Stimulated activated CD4-positive, alpha-beta T cell treated with anti-CD3 and anti-CD28 coated beads, Interleukin-2, amount 100 ng/mL, for 48 hours (primary cell): ENCODE measurements around the gene SPTLC2.
"Not testable (repeated sequence)": the region's sequence is repeated elsewhere in the genome, so short reads cannot be mapped to it uniquely, and the experiment has no call there.

Experiments used
- DNase-seq, 2 donors: peaks; one replicate each; pipeline ENCODE4 v3.0.0-alpha.2; 2020

SPTLC2 gene

DNA sequence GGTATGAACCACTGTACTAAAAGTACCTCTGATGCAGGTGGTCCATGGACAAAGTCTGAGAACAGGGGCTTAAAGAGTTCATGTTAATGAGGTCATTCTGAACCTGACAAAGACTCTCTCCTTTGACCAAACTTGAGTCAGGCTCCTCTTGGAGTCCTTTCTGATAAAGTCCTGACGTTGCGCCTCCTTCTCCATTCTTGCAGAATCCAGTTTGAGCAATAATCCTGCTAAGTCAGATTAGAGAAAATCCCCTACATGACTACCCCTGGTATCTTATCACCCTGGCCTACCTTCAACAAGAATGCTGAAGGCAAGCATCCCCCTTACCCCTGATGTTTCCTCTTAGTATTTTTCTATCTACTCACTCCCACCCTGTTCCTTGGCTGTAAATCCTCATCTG, 71.9 kb downstream of the SPTLC2 start:
- no peak for DNase-seq

DNA sequence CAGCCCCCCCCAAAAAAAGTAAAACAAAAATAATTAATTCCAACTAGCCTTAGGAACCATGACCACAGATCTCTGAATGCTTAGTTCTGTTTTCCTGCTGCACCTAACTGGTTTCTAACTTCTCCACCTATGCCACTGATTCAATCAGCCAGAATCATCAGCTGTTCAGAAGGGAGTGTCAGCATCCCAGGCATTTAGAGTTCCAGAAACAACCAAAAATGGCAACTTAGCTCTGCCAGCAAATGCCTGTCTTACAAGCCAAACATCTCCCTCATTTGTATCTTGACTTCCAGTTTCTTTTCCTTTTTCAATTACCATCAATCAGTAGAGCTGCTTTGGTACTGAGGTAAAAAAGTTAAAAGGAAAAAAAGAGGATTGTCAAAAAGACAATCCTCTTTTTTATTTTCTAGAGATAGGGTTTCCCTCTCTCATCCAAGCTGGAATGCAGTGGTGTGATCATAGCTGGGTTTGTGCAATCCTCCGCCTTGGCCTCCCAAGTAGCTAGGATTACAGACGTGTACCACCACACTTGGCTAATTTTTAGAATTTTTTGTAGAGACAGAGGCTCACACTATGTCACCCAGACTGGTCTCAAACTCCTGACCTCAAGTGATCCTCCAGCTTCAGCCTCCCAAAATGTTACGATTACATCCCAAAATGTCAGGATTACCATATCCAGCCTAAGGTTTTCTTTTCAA, 72.7 kb downstream of the SPTLC2 start:
- DNase-seq: no peak

- no peak for DNase-seq
Measured at GRCh38 chr14:77543240-77543551, 73.2 kb downstream of the SPTLC2 start.

DNA sequence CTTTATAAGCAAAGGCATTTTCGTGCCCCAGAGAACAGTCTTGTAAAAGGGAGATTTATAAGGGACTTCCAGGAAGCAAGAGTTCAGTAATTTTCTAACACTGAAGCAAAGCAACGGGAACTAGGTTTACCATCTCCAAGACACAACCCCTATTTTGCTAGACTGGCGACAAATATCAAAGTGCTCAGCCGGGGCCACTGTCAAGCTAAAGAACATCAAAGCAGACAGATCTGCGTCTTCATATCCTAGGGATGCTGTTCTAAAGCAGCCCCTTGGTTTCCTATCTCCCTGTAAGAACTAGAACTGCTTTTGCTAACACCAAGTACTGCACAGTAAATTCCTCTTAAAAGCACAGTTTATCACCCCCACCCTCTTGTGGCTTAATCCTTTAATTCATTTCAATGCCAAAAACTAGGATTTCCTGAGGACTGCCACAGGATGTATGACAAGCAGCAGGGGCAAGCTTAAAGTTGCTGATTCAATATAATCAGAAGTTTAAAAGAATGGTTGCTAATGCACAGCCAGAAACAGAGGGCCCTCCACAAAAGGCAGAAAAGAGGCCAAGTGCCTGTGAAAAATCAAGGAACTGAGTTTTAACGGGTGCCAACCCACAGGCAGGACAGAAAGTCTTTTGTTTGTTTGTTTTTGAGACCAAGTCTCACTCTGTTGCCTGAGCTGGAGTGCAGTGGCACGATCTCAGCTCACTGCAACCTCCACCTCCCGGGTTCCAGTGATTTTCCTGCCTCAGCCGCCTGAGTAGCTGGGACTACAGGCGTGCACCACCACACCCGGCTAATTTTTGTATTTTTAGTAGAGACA, 73.8 kb downstream of the SPTLC2 start:
- DNase-seq: no peak

- no peak for DNase-seq
Measured at GRCh38 chr14:77541905-77542304, 74.5 kb downstream of the SPTLC2 start.

- DNase-seq: not testable (repeated sequence)
Measured at GRCh38 chr14:77536951-77537350, 79.5 kb downstream of the SPTLC2 start.

DNA sequence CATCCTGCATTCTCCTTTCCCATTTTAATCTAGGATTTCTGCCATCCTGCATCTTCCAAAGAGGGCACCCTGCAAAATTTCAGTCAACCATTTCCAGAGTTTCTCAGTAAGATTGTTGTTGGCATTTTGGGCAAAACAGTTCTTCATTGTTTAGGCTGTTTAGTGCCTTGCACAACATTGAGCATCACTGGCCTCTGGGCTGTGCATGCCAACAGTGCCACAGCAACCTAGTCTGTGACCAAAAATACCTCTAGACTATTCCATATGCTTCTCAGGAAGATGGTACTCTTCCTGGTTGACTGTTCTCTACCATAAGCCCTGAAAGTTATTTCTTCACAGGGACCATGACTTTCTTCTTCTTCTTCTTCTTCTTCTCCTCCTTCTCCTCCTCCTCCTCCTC, 85.4 kb downstream of the SPTLC2 start:
- DNase-seq: no peak

DNA sequence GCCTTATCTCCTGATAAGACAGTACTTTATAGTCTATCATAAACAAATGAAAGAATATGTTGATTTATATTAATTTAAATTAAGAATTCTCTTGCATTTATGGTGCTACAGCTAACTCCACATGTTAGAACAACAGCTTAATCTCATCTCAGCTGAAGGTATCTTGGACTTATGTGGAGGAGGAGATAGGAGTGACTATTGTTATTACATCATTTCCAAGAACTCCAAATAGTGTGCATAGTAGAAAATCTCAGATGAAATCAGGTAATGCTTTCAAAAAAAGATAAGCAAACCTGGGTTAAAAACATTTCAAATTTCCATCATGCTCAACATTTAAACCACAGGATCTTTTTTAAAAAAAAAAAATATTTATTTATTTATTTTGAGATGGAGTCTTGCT, 86.5 kb downstream of the SPTLC2 start:
- no peak for DNase-seq

GRCh38 chr14:77529213-77529612, 87.2 kb downstream of the SPTLC2 start:
- DNase-seq: no peak

GRCh38 chr14:77528701-77529100, 87.7 kb downstream of the SPTLC2 start:
- not testable (repeated sequence) for DNase-seq

- DNase-seq: no peak
Measured at GRCh38 chr14:77526266-77526665, 90.2 kb downstream of the SPTLC2 start.

DNA sequence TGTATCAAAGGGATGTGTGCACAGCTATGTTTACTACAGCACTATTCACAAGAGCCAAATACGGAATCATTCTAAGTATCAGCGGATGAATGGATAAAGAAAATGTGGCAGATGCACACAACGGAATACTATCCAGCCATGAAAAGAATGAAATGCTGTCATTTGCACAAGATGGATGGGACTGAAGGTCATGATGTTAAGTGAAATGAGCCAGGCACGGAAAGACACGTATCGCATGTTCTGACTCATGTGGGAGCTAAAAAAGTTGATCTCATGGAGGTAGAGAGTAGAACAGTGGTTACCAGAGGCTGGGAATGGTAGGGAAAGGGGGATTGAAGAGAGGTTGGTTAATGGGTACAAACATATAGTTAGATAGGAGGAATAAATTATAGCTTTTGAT, 91.9 kb downstream of the SPTLC2 start:
- DNase-seq: no peak

GRCh38 chr14:77523109-77523508, 93.3 kb downstream of the SPTLC2 start:
- DNase-seq: no peak

DNA sequence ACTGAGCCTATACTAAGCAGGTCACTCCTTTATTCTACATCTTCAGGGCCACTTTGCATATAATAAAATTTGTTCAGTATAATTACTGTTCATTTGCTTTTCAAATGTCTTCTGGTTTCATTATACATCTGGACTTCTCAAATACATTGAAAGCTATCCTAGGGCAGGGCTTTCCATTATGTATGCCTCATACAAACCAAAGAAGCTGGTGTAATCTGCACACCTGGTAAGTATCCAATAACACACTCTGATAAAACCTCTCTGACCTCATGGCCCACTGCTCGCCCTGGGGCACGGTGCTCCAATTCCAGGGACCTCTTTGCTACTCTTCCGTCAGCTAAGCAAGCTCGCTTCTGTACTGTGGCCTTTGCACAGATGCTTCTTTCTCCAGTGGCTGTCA, 95.9 kb downstream of the SPTLC2 start:
- no peak for DNase-seq

DNA sequence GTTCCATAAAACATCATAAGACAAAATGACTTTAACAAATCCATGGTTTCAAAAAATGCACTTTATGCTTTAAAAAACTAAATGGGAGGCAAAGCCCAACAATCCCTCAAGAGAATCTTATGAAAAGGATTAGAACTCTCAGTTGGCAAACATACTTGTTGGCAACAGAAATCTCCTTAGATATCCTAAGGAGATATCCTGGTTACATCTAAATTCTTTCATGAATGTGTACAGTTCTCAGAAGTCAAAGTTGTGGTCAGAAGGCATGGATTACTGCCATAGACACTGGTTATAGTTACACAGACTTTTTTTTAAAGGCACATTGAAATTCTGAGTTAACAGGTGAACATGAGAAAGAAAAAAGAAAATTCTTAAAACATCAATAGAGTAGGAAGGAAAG, 100.3 kb downstream of the SPTLC2 start:
- no peak for DNase-seq

DNA sequence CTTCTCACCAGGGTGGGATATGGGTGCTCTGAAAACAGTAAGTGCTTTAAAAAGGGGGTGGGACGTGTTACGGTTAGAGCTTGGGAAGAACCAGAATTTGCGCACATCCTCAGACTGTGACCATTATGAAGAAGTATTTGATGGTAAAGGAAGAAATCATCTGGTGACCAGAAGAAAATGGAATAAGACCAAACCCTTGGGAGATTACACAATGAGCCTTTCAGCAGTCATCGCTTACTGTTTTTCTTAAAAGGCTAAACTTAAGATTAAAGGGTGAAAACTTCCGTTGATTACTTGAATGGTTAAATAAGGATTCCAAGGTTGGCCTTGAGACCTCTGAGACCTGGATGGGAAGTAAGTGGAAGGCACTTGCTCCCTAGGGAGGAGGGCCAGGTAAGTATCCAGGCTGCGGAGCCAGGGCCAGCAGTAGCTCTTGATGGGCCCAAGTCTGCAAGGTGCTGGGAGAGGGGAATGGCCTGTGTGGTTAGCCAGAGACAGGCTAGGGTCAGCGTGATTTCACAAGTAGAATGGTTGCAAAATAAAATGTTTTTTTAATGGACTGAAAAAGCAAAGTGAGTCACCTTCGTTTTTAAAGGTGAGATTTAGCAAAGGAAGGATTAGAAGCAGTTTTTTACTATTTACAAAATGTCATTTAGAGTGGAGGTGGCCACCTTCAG, 104.8 kb downstream of the SPTLC2 start:
- no peak for DNase-seq

- no peak for DNase-seq
Measured at GRCh38 chr14:77509366-77509765, 107.1 kb downstream of the SPTLC2 start.

- no peak for DNase-seq
Measured at GRCh38 chr14:77508876-77509275, 107.6 kb downstream of the SPTLC2 start.

DNA sequence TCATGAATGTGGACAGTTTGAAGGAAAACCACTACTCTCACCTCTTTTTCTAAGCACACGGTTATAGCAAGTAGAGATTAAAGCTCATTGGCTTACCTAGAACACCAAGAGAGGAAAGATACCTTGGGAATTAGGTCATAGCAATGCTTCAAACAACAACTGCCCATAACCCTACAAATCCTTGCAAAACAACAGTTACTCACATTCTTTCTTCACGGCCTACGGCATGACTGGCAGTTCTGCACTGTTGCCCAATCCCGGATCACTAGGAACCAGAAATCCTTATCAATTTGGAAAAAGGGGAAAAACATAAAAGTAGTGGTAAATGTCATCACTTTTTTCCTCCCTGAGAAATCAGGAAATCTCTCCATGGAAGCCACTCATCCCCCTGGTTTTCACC, 108.2 kb downstream of the SPTLC2 start:
- DNase-seq: no peak

GRCh38 chr14:77507762-77508161, 108.7 kb downstream of the SPTLC2 start:
- no peak for DNase-seq

- DNase-seq: no peak
Measured at GRCh38 chr14:77505031-77505430, 111.4 kb downstream of the SPTLC2 start.

GRCh38 chr14:77503138-77503537, 113.3 kb downstream of the SPTLC2 start:
- no peak for DNase-seq

GRCh38 chr14:77502109-77502782, 114.2 kb downstream of the SPTLC2 start:
- no peak for DNase-seq
